Upper lobe of left lung (tissue), 4 donors: ENCODE results near the gene CFAP43.

ENCODE experiments used
- CTCF ChIP-seq, 6 experiments: fragments of 450-650 bp in 4 of 6; fragments of 200-600 bp in 2 of 6; sonication (generic) in 2 of 6; IDR thresholded peaks; one replicate each; pipeline ENCODE4 v1.5.1; 2016 to 2019; ENCODE audit warnings: antibody characterized with exemption in 6 of 6
- POLR2A ChIP-seq, 4 donors: fragments of 450-650 bp; IDR thresholded peaks; one replicate each; pipeline ENCODE4 v1.5.1; 2016 to 2017; ENCODE audit warnings: antibody characterized with exemption in 4 of 4, mild to moderate bottlenecking in 2 of 4
- POLR2AphosphoS5 ChIP-seq, 2 donors: sonication (generic); formaldehyde crosslinking; IDR thresholded peaks; one replicate each; pipeline ENCODE4 v1.5.1; 2017; ENCODE audit warnings: antibody characterized with exemption in 2 of 2

GRCh38 chr10:104220522-104220921, 11.6 kb downstream of the CFAP43 start:
- TF ChIP-seq CTCF (IDR thresholded peaks at IDR 0.05) (no peak), POLR2A (IDR thresholded peaks at IDR 0.05) (no peak), POLR2AphosphoS5 (IDR thresholded peaks at IDR 0.05) (no peak)
